Measurements from ENCODE around the gene RYK. TPM values are rescaled to one million over a fixed set of nuclear protein-coding genes. Genes with fewer than 3 reads are reported as not detected.

Gene RYK
- total RNA-seq, 1 donor from 2014 or later = 57.1 TPM

DNA sequence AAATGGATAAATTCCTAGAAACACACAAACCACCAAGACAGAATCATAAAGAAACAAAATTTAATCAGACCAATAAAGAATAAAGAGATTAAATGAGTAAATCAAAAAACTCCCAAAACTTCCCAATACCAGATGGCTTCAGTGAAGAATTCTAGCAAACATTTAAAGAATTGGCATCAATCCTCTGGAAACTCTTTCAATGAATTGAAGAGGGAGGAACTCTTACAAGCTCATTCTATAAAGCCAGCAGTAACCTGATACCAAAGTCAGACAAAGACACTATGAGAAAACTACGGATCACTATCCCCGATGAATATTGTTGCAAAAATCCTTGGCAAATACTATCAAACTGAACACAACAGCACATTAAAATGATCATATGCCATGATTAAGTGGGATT lies 139.0 kb downstream of the RYK start:
- H3K36me3 Mint-ChIP-seq (ENCODE audit: low read depth, unreplicated experiment) = peaks cover 12% of the 10 kb centered on the region
- H3K4me3 Mint-ChIP-seq (ENCODE audit: unreplicated experiment) = no peak overlapping the region
- Histone ChIP-seq H3K4me2 (ENCODE audit: low read length) (no peak overlapping the region), H3K9me3 (ENCODE audit: insufficient read depth, low read depth, low read length) (no peaks in the 10 kb centered on the region), H3K27ac (ENCODE audit: low read depth, low read length) (no peak overlapping the region), H3K4me1 (ENCODE audit: insufficient read depth, low read length) (no peaks in the 10 kb centered on the region), H3K36me3 (ENCODE audit: insufficient read depth, low read length) (no peaks in the 10 kb centered on the region), H4K20me1 (ENCODE audit: insufficient read depth, low read length) (no peaks in the 10 kb centered on the region), H2AFZ (ENCODE audit: low read depth, low read length) (no peak overlapping the region), H3K4me3 (ENCODE audit: insufficient read depth, low read depth, low read length) (no peak overlapping the region), H3K79me2 (ENCODE audit: insufficient read depth, low read length) (no peaks in the 10 kb centered on the region), H3K27me3 (ENCODE audit: insufficient read depth, low read length) (no peaks in the 10 kb centered on the region), H3K9ac (ENCODE audit: low read length) (no peak overlapping the region)
- no peaks in the 10 kb centered on the region for H3K4me1 Mint-ChIP-seq (ENCODE audit: low read depth, unreplicated experiment)
- FAIRE-seq = no peak
- DNase-seq (ENCODE audit: low read depth) = no peak
- no peaks in the 10 kb centered on the region for H3K27me3 Mint-ChIP-seq (ENCODE audit: low read depth, unreplicated experiment)
- TF ChIP-seq, protein P1, sequence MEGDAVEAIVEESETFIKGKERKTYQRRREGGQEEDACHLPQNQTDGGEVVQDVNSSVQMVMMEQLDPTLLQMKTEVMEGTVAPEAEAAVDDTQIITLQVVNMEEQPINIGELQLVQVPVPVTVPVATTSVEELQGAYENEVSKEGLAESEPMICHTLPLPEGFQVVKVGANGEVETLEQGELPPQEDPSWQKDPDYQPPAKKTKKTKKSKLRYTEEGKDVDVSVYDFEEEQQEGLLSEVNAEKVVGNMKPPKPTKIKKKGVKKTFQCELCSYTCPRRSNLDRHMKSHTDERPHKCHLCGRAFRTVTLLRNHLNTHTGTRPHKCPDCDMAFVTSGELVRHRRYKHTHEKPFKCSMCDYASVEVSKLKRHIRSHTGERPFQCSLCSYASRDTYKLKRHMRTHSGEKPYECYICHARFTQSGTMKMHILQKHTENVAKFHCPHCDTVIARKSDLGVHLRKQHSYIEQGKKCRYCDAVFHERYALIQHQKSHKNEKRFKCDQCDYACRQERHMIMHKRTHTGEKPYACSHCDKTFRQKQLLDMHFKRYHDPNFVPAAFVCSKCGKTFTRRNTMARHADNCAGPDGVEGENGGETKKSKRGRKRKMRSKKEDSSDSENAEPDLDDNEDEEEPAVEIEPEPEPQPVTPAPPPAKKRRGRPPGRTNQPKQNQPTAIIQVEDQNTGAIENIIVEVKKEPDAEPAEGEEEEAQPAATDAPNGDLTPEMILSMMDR (IDR thresholded peaks at IDR 0.05; ENCODE audit: insufficient read depth, low read depth, low read length) = no peak
- no peak for TF ChIP-seq EZH2 (IDR thresholded peaks at IDR 0.05; ENCODE audit: insufficient read depth, low read length)
- peaks cover 3% of the 10 kb centered on the region for H3K9me3 Mint-ChIP-seq (ENCODE audit: unreplicated experiment)
- H3K27ac Mint-ChIP-seq (ENCODE audit: unreplicated experiment) = no peak overlapping the region

DNA sequence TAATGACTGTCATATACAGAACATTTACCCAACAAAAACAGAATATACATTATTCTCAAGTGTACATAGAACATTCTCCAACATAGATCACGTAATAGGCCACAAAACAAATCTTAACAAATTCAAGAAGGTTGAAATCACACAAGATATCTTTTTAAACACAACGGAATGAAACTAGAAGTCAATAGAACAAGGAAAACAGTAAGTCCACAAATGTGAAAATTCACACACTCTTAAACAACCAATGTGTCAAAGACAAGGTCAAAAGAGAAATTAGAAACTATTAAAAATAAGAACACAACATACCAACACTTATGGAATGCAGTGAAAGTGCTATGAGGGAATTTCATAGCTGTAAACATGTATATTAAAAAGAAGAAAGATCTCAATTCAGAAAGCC lies 139.7 kb downstream of the RYK start:
- no peak for FAIRE-seq

More for the DNA sequence above, 139.7 kb downstream of the RYK start:
- no peaks in the 10 kb centered on the region for H3K27me3 Mint-ChIP-seq (ENCODE audit: low read depth, unreplicated experiment)
- H3K27ac ChIP-seq (ENCODE audit: low read depth, low read length) = no peak overlapping the region
- H4K20me1 ChIP-seq (ENCODE audit: insufficient read depth, low read length) = no peaks in the 10 kb centered on the region
- no peak overlapping the region for H3K4me3 Mint-ChIP-seq (ENCODE audit: unreplicated experiment)
- H3K4me1 Mint-ChIP-seq (ENCODE audit: low read depth, unreplicated experiment) = no peaks in the 10 kb centered on the region
- no peak overlapping the region for H3K4me2 ChIP-seq (ENCODE audit: low read length)
- TF ChIP-seq EZH2 (IDR thresholded peaks at IDR 0.05; ENCODE audit: insufficient read depth, low read length) = no peak
- H2AFZ ChIP-seq (ENCODE audit: low read depth, low read length) = no peak overlapping the region
- no peak for DNase-seq (ENCODE audit: low read depth)
- no peak overlapping the region for H3K4me3 ChIP-seq (ENCODE audit: insufficient read depth, low read depth, low read length)
- H3K27ac Mint-ChIP-seq (ENCODE audit: unreplicated experiment) = no peak overlapping the region
- H3K9me3 ChIP-seq (ENCODE audit: insufficient read depth, low read depth, low read length) = no peaks in the 10 kb centered on the region
- H3K36me3 ChIP-seq (ENCODE audit: insufficient read depth, low read length) = no peaks in the 10 kb centered on the region
- peaks cover 12% of the 10 kb centered on the region for H3K36me3 Mint-ChIP-seq (ENCODE audit: low read depth, unreplicated experiment)
- no peaks in the 10 kb centered on the region for H3K27me3 ChIP-seq (ENCODE audit: insufficient read depth, low read length)
- H3K4me1 ChIP-seq (ENCODE audit: insufficient read depth, low read length) = no peaks in the 10 kb centered on the region
- H3K9ac ChIP-seq (ENCODE audit: low read length) = no peak overlapping the region
- peaks cover 3% of the 10 kb centered on the region for H3K9me3 Mint-ChIP-seq (ENCODE audit: unreplicated experiment)
- no peaks in the 10 kb centered on the region for H3K79me2 ChIP-seq (ENCODE audit: insufficient read depth, low read length)

Other genes with a start within 250 kb of the RYK start
- 2.1 and 2.2 TPM in 2 replicates for gene SLCO2A1, start 220.9 kb downstream of the RYK start, total RNA-seq
- 150 and 197 TPM in 2 replicates for gene AMOTL2, start 123.6 kb upstream of the RYK start, total RNA-seq
- 52.5 and 61.0 TPM in 2 replicates for gene ANAPC13, start 235.1 kb upstream of the RYK start, total RNA-seq
- 20.2 and 21.3 TPM in 2 replicates for gene CEP63, start 235.2 kb upstream of the RYK start, total RNA-seq